Dermis blood vessel endothelial cell (primary cell): ENCODE data around the gene IDS. TPM values are rescaled to one million over a fixed set of nuclear protein-coding genes. Genes with fewer than 3 reads are reported as not detected.
A peak's percentile ranks its signal among the peaks of the same experiment; 100 is the strongest.
"Not testable (repeated sequence)": the region's sequence is repeated elsewhere in the genome, so short reads cannot be mapped to it uniquely, and the experiment has no call there.

Experiments used
- DNase-seq: peaks from one replicate; pipeline ENCODE4 v3.0.0; 2010
- total RNA-seq: library from RNA; depleted of rRNA; stranded (reverse); fragments of >200 nt; gene quantifications from 2 replicates; pipeline ENCODE4 v1.2.3, GENCODE V29; 2014

Gene IDS
- total RNA-seq, 1 donor from 2014 or later, result 26.4 TPM

DNA sequence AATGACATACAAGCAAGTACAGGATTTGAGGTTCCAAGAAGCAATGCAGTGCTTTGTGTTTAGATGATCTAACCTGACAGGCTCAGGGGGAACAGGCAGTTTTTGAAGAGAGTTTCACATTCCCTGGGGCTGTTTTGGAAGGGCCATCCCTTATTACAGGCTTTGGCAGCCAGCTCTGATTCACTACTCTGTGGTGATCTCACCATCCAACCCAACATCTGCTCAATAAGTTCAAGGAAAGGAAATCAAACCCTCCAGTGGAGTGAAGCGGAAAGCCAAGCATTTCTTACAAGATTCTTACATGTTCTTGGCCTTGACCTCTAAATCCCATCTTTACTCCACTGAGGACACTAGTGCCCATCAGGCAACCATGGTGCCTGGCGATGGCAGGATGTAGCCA lies 7.5 kb downstream of the IDS start:
- no peak for DNase-seq

DNA sequence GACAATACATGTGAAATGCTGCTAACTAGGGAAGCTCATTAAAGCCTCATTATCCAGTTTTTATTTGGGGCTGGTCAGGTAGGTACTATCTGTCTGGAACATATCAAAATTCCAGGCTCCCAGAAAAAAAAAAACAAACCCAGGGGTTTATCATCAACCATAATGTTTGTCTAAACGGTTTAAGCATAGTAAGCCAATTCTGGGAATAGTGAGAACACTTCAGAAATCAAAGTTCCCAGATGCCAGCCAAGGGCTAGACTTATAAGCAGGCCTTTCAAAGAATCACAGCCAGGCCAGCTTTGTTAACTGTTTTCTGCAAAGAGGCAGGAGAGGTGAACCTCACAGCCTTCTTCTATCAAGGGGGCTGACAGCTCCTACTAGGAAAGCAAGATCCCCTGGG lies 8.1 kb downstream of the IDS start:
- DNase-seq, result no peak

DNA sequence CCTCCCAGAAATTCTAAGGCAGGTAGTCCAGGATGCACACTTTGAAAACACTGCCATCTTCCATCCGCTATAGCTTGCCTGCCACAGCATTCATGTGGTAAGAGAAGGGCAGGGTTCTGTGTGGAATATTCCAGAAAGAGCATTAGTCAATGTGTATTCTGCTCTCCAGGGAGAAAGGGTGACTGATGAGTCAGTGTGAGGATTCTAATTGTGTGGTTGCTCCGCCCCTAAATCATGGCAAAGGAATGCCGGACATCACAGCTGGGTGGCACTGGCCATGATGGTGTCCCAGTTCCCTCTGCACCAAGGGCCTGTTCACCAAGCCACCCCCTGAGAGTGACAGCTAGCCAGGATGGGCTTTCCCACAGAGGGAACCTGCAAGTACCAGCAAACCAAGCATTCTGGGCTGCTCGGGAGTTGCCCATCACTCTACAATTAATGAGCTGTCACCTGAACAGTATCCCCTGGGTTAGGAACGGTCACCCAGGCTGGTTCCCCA lies 9.5 kb downstream of the IDS start:
- peak; percentile 55 for DNase-seq

DNA sequence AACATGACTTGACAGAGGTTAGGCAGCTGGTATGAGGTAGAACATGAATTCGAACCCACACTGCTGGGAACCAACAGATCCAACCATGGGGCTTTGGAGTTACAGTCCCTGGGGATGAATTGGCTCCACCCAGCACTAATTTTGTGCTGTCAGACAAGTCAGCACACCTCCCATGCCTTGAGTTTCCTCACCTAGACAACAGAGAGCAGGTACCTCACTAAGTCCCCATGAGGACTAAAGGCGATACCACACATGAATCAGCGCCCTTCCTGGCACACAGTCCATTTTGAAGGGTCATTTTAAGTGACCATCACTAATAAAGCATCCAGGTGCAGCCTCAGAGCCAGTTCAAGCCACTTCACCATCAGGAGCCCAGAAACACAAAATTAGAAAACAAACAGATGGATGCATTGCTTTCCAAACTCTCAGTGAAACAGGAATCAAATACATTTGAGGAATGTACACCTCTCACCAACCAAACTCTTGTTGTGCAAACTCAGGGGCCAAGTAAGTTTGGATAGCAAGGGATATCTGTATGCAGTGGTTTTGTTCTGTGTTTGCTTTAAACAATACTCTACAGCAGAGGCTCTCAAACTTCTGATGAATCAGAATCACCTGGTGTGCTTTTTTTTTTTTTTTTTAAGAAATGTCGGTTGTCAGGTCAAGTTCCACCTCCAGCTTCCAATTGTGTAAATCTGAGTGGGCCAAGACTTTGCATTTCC lies 10.1 kb downstream of the IDS start:
- no peak for DNase-seq

DNA sequence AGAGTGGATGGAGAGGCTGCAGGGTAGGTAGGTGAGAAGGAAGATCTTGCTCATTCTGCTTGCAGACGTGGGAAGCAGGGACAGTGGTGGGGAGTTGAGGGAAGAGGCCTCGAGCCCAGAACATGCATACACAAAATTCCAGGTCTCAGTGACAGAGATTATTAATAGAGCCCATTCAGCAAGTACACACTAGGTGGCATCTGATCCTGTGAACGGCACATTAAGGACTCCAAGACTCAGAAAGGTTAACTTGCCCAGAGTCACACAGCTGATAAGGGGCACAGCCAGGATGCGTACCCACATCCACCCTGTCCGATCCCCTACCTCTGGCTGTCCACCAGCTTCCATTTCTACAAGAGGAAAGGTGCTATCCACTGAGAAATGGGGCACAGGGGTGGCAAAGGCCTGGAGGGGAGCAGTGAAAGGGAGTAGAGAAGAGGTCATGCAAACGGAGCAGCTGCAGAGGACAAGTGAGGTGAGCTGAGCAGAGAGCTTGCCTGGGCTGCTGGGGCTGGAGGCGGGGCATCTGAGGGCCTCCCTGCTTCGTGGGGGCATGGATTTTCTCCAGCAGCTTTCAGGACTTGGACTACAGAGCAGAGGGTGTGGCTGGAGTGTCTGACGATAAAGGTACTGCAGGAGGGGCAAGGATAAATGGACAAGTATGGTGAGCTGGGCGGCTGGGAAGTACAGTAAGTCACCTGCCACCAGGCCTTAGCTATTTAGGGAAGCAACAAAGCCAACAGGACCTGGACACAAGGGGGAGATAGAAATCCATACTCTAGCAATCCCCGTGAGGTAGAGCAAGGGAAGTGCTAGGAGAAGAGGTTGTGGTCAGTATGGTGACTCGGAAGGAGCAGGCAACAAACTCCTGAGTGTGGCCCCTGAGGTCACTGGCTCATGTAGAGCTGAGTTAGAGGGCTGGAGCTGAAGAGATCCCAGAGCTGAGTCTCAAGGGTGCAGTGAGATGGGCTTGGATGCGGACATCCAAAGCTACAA lies 11.2 kb downstream of the IDS start:
- DNase-seq, result no peak

DNA sequence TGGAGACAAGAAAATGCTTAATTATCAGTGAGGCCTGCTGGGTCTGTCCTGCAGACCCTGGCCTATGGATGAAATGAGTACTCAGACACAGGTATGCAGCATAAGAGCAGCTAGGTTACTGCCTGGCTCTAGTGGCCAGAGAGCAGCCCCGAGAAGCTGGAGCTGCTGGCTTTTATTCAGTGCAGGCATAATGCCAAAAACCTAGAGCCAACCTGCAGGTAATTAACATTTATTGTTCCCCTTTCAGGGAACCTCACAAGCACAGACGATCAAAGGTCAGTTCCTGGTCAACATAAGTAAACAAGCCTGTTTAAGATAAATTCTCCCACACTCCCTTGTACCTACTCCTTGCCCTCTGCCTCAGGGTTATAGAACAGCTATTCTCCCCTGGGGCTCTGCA lies 13.3 kb downstream of the IDS start:
- DNase-seq, result peak; percentile 21

DNA sequence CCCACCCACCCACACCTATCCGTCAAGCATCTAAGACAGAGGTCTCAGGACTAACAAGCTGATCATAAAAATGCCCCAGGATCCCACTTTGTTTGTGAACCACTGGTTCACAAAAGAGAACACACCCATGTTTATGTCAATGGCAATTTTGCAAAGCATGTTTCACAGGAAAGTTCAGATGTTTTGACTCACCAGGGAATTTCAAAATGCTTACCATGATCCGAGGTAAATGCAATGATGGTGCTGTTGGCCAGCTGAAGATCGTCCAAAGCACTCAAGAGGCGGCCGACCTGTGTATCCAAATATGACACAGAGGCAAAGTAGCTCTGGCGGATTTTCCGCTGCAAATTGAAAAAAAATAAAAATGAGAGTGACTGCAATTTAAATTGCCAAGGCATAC lies 15.0 kb downstream of the IDS start:
- DNase-seq, result no peak

DNA sequence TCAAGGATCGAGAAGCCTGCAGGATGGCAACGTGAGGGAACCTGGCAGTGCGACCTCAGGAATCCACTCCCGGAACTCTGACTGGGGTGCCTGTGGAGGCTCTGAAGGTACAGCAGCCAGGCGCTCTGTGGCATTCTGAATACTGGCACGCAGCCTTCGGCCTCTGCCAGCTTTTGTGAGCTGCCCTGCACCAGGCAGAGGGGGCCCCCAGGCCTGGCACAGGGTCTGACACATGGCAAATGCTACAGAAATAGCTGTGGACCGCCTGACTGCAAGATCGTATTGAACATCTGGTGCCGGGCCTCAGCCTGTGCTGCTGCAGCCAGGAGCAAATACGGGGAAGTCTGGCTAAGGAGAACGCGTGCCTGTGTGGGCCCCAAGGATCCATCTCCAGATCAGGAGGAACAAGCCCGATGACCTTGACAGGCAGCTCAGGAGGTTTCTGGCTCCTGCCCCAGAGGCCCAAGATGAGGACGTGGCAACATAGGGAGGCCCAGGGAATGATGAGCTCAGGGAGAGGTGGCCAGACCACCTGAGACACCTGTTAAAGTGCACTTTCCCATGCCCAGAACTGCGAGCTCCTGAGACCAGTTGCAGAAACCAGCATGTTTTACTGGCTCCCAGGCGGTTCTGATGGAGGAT lies 16.6 kb downstream of the IDS start:
- not testable (repeated sequence) for DNase-seq

DNA sequence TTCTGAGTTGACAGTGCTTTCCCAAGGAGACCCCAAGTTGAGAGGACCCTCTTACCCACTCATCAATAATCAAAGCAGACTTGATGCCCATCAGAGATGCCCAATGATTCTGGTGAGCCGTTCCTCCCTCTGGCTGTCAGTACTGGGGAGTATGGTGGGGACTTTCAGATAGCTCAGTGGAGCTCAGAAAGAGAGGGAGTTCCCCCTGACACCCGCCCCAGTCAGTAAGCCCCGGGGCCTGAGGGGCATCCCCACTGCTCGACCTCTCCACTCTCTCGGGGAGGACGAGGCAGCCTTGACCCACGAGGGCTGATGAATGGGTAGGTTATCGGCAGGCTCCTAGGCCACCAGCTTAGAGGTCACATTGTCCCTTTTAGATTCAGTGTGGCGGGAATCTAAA lies 17.1 kb downstream of the IDS start:
- not testable (repeated sequence) for DNase-seq

DNA sequence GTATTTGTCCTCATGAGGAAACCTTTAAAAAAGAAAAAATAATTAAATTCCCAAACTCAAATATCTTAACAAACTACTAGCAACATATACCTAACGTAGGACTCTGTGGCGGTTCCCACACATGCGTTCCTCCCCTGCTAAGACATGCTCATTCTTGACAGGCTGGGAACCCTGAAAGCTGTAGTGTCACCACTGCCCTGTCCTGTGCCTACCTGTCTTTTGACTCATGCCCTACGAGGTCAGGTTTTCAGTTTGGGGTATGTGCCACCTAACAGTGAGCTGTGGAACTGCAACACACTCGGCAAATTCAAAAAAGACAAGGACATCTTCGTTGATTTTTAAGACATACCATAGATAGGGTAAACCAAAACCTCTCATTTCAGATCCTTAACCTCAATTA lies 17.8 kb downstream of the IDS start:
- no peak for DNase-seq

DNA sequence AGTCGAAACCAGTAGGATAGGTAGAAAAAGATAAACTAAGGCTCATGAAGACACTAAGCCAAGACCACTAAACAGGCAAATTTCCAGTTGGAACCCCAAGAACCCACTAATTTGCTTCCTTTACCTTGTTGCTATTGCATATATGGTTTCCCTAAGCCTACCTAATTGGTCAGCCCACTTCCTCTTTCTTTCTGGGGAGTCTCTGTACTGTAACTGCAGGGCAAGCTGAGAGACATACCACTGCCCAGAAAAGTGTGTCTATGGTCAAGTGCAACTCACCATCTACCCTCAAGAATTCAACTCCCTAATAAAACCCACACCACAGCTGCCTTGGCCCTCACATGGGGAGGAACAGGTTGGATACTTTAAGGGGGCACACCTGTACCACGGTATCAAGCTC lies 28.6 kb downstream of the IDS start:
- no peak for DNase-seq

DNA sequence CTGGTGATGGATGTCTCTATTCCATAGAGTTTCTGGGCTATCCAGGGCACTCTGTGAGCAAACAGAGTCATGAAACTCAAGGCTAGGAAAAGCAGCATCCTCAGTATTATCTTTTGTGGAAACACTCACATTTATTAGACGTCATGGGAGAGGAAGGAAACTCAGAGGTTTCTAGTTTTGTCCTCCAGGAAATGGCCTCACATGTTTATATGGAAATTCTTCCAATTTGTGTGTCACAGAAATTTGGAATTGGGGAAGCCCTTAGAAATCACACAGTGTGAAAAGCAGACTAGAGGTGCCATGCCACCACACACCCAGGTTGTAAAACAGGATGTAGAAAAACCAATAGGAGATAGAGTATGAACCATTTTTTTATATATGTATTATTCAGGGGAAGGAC lies 31.1 kb downstream of the IDS start:
- peak; percentile 7 for DNase-seq

DNA sequence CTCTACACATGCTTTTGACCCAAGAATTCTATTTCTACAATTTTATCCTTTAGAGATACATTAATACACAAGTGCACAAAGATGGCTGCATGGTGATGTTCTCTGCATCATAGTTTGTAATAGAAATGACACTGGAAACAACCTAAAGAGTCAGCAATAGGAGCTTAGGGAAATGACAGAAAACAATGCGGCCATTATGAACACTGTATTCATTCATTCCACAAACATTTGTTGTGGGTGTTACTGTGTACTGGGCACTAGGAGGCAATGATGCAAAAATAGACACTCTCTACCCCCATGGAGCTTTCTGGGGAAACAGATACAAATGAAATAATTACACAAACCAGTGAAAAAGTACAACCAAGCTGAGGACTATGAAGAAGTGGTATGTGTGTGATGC lies 32.0 kb downstream of the IDS start:
- no peak for DNase-seq

DNA sequence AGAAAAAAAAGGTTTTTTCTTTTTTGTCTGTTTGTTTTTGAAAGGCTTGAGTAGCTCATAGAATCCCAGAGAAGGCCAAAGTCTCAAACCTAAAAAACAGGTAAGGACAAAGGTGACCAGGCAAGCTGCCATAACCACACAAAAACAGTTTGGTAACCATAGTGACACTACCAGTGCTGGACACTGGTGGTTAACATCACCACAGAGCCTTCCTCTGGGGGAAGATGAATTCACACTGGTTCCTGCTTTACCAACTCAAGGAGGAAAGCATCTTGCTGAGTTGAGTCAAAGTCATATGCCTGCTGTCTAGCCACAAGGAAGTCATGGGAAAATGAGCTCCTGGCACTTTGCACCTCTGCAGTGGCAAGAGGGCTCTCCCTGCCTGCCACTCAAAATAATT lies 32.5 kb downstream of the IDS start:
- DNase-seq, result no peak

DNA sequence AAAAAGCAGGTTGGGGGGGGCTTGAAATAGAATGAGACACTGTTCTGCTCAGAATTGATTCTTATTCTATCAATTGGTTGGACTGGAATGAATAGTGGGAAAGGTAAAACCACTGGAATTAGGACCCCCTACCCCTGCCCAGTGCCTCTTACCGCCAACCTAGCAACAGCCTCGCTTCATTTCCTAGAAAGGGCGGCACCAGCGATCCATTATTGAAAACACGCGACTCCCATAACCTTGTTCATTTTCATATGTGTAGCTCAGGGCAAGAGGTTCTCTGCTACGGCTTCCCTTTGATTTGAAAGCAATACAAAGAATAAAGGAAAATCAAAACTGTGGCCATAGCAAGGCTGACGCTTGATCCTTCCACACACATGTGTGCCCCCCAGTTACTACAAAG lies 33.7 kb downstream of the IDS start:
- DNase-seq, result no peak

DNA sequence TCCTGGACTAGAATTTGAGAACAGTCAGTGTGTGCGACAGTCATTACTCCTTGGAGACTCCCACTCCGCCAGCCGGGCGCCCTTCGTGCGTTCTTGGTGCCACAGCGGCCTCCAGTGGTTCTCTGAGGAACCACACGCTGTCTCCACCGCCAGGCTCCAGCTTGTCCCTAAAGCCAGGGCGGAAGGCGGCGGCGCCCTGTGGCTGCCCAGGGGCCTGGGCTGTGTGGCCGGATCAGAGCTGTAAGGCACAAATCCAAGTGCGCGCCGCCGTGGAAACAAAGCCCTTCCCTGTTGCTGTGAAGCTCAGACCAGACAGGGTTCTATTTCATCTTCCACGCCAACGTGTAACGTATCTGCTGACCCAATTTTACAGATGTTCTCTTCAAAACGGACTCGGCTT lies 34.2 kb downstream of the IDS start:
- peak; percentile 76 for DNase-seq

DNA sequence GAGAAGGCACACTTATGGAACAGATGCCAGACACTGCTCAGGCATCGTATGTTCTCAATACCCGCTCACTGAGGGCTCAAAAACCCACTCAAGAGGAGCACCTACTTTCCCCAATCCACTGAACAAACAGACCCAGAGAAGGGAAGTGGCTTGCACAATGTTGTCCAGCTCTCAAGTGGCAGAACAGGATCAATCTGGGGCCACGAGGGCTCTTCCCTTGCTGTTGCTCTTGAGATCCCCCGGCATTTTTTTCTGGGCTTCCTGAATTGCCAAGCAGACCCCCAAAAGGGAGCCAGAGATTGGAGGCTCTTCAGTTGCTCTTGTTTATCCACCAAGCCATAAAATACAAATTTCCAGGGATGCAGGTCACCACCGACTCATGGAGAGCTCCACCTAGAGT lies 35.7 kb downstream of the IDS start:
- DNase-seq, result no peak

DNA sequence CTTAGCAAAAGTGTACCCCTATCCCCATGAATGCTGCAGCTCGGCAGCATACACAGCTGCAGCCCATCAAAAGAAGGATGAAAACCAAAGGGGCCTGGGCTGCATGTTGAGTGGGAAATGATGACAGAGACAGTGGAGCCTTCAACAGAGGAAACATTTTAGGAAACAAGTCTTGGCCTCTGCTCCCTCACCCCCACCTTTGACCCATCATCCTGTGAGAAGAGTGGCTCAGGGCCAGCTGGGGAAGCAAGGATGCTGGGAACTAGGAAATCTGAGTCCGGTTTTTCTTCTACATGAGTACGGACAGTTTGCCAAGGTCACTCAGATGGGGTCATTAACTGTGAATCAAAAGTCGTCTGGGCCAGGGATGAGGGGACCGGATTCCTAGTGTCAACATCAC lies 37.2 kb downstream of the IDS start:
- no peak for DNase-seq

DNA sequence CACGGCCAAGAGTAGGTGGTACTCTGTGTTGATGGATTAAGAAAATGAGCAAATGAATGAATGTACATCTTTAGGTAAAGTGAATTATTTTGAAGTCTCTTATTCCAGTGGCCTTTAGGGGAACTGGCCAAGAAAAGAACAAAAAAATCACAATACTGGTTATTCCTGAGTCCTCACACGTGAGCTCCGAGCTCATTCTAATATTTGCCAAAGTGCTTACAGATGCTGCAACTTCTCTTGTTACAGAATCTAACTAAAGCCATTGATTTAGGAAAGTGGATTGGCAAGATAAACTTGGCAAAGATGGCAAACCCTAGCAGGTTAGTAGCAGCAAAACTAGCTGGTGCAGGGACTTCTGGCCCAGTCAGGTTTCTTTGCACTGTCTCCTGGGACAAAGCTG lies 37.6 kb downstream of the IDS start:
- DNase-seq, result no peak

DNA sequence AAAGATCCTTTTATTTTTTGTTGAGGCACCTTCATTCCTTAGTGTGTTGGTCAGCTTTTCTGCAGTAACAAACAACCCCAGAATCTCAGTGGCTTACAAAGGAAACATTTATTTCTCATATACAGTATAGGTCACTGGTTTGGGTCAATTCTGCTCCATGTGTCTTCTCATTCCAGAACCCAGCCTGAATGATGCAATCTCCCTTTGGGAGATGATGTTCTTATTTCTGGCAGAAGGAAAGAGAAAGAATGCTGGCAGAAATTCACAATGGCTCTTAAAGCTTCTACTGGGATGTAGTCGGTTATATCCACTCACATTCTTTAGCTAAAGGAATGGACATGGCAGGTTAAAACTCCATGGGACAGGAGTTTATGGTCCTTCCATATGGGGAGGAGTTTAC lies 42.3 kb downstream of the IDS start:
- DNase-seq, result no peak

DNA sequence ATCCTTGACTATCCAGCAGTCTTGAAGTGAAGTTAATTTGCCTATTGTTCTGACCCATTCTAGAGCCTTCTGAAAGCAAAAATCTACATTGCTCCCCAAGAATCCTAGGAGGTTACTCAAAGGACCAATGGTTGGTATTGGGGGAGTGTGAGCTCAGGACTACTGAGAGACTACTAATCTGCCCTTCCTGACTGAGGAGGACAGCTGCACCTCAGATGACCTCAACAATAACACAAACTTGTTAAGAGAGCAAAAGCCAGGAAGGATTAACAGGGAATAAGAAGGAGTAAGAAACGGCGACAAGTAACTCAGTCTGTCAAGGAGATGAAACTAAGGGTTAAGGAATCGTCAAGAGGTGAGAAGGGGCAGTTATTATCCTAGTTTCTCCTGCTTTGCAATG lies 43.4 kb downstream of the IDS start:
- DNase-seq, result no peak

DNA sequence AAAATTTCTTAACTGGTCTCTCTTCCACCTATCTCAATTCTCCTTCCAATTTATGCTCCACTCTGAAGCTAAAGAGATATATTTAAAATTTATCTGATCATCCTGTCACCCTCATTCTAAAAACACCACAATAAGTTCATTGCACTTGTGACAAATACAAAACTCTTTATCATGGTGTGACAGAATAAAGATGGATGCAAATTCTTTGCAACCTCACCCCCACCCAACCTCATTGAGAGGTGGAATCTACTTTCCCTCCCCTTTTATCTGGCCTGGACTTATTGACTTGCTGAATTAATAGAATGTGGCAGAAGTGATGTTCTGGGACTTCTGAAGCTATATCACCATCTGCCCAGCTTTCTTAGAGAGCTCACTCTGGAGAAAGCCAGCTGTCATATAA lies 46.5 kb downstream of the IDS start:
- DNase-seq, result no peak

DNA sequence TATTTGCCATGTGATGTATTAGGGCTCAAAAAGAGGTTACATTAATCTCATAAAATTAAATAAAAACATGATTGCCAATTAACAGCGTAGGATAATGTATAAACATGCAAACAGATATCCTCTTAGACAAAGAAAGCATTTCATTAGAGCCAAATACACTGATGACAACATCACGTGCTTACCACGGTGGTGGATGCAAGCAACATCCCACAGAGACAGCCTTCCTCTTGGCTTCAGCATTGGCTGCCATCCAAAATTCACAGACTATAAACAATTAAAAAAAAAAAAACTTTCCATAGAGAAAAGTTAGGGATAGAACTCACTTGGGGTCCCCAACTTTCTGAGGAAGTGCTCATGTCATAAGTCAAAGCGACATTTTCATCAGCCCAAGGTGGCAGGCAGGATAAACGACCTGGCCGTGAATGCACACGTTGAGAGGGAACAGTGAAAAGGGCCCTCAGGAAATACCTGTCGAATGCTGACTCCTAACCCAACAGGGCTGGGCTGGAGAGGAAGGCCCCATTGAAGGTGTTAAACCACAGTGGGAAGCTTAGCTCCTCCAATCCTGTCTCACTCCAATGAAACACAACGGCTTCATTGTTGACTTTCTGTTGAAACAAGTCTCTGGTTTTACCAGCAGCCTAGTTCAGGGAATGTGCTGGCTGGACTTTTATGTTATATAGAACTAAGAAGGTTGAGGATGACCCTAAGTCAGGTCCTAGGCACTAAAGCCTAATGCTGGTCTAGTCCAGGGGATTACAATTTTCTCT lies 48.4 kb downstream of the IDS start:
- DNase-seq, result no peak
